ENCODE data around the gene GH2. TPM values are rescaled to one million over a fixed set of nuclear protein-coding genes. Genes with fewer than 3 reads are reported as not detected.
A peak's percentile ranks its signal among the peaks of the same experiment; 100 is the strongest.
"Not testable (repeated sequence)": the region's sequence is repeated elsewhere in the genome, so short reads cannot be mapped to it uniquely, and the experiment has no call there.

Gene GH2
- total RNA-seq, 1 donor from 2014 or later = not detected

GRCh38 chr17:63911041-63911635, 29.4 kb upstream of the GH2 start, which contains the start of gene CSHL1:
TSS of gene CSHL1 (minus strand) at chr17:63911258. CDS start at chr17:63911196, 62 bp downstream.
- ATAC-seq = no peak

- no peak for ATAC-seq
These were observed 28.4 kb upstream of the GH2 start for GRCh38 chr17:63910096-63910495.

GRCh38 chr17:63909586-63909985, 27.8 kb upstream of the GH2 start:
- not testable (repeated sequence) for ATAC-seq

GRCh38 chr17:63907161-63907778, 25.5 kb upstream of the GH2 start:
- ATAC-seq = not testable (repeated sequence)

GRCh38 chr17:63904796-63905195, 23.1 kb upstream of the GH2 start:
- not testable (repeated sequence) for ATAC-seq

GRCh38 chr17:63903787-63904201, 22.1 kb upstream of the GH2 start:
- peak; percentile 53 for ATAC-seq

- not testable (repeated sequence) for ATAC-seq
These were observed 20.2 kb upstream of the GH2 start for GRCh38 chr17:63901971-63902370.

- ATAC-seq = not testable (repeated sequence)
These were observed 17.4 kb upstream of the GH2 start for GRCh38 chr17:63898899-63899798.

GRCh38 chr17:63896524-63897354, 15.0 kb upstream of the GH2 start, which contains the start of gene CSH1:
TSS of gene CSH1 (minus strand) at chr17:63896574. CDS start at chr17:63896511, 63 bp downstream.
- ATAC-seq = not testable (repeated sequence)

GRCh38 chr17:63894821-63895220, 13.1 kb upstream of the GH2 start:
- ATAC-seq = not testable (repeated sequence)

- not testable (repeated sequence) for ATAC-seq
These were observed 12.3 kb upstream of the GH2 start for GRCh38 chr17:63894021-63894420.

GRCh38 chr17:63892316-63893037, 10.7 kb upstream of the GH2 start:
- ATAC-seq = not testable (repeated sequence)

GRCh38 chr17:63889026-63889848, 7.5 kb upstream of the GH2 start:
- peak; percentile 53 for ATAC-seq

GRCh38 chr17:63885119-63885518, 3.4 kb upstream of the GH2 start:
- ATAC-seq = not testable (repeated sequence)

- not testable (repeated sequence) for ATAC-seq
These were observed 932 bp upstream of the GH2 start for GRCh38 chr17:63882626-63883126.

- ATAC-seq = not testable (repeated sequence)
These were observed 407 bp downstream of the GH2 start for GRCh38 chr17:63881337-63881736.

GRCh38 chr17:63880706-63881105, 1.0 kb downstream of the GH2 start:
- no peak for ATAC-seq

- ATAC-seq = not testable (repeated sequence)
These were observed 3.3 kb downstream of the GH2 start for GRCh38 chr17:63878413-63878812.

GRCh38 chr17:63874693-63875092, 7.1 kb downstream of the GH2 start:
- ATAC-seq = not testable (repeated sequence)

GRCh38 chr17:63874061-63874626, 7.6 kb downstream of the GH2 start:
- ATAC-seq = not testable (repeated sequence)
